Measurements from ENCODE around the gene BTBD9.
A peak's percentile ranks its signal among the peaks of the same experiment; 100 is the strongest.

BTBD9 gene

GRCh38 chr6:38507173-38507572 lies 132.6 kb downstream of the BTBD9 start:
- no peak for DNase-seq (ENCODE audit: low spot score)

- no peak for DNase-seq (ENCODE audit: low spot score)
Measured at GRCh38 chr6:38505826-38506225, 133.9 kb downstream of the BTBD9 start.

- DNase-seq (ENCODE audit: low spot score), result no peak
Measured at GRCh38 chr6:38504996-38505395, 134.7 kb downstream of the BTBD9 start.

- DNase-seq (ENCODE audit: low spot score), result no peak
Measured at GRCh38 chr6:38503960-38504682, 135.6 kb downstream of the BTBD9 start.

GRCh38 chr6:38503032-38503773 lies 136.5 kb downstream of the BTBD9 start:
- peak; percentile 31 for DNase-seq (ENCODE audit: low spot score)

GRCh38 chr6:38502423-38502822 lies 137.3 kb downstream of the BTBD9 start:
- no peak for DNase-seq (ENCODE audit: low spot score)

GRCh38 chr6:38501931-38502330 lies 137.8 kb downstream of the BTBD9 start:
- peak; percentile 72 for DNase-seq (ENCODE audit: low spot score)

GRCh38 chr6:38499529-38500096 lies 140.1 kb downstream of the BTBD9 start:
- DNase-seq (ENCODE audit: low spot score), result no peak

- no peak for DNase-seq (ENCODE audit: low spot score)
Measured at GRCh38 chr6:38498805-38499445, 140.8 kb downstream of the BTBD9 start.

- DNase-seq (ENCODE audit: low spot score), result no peak
Measured at GRCh38 chr6:38498085-38498484, 141.6 kb downstream of the BTBD9 start.

- no peak for DNase-seq (ENCODE audit: low spot score)
Measured at GRCh38 chr6:38497546-38497945, 142.2 kb downstream of the BTBD9 start.

GRCh38 chr6:38495922-38496635 lies 143.7 kb downstream of the BTBD9 start:
- DNase-seq (ENCODE audit: low spot score), result no peak

- no peak for DNase-seq (ENCODE audit: low spot score)
Measured at GRCh38 chr6:38495518-38495917, 144.2 kb downstream of the BTBD9 start.

- DNase-seq (ENCODE audit: low spot score), result no peak
Measured at GRCh38 chr6:38493931-38494547, 145.7 kb downstream of the BTBD9 start.

GRCh38 chr6:38492031-38492430 lies 147.7 kb downstream of the BTBD9 start:
- no peak for DNase-seq (ENCODE audit: low spot score)

- no peak for DNase-seq (ENCODE audit: low spot score)
Measured at GRCh38 chr6:38489951-38490350, 149.8 kb downstream of the BTBD9 start.

GRCh38 chr6:38487423-38487822 lies 152.3 kb downstream of the BTBD9 start:
- DNase-seq (ENCODE audit: low spot score), result no peak

- DNase-seq (ENCODE audit: low spot score), result no peak
Measured at GRCh38 chr6:38485488-38485887, 154.2 kb downstream of the BTBD9 start.

- DNase-seq (ENCODE audit: low spot score), result no peak
Measured at GRCh38 chr6:38484656-38485055, 155.1 kb downstream of the BTBD9 start.

- DNase-seq (ENCODE audit: low spot score), result no peak
Measured at GRCh38 chr6:38483526-38483925, 156.2 kb downstream of the BTBD9 start.

GRCh38 chr6:38482466-38482865 lies 157.3 kb downstream of the BTBD9 start:
- DNase-seq (ENCODE audit: low spot score), result no peak

- no peak for DNase-seq (ENCODE audit: low spot score)
Measured at GRCh38 chr6:38481851-38482250, 157.9 kb downstream of the BTBD9 start.
